Osteoblast (primary cell): ENCODE data around the gene GCNT2. TPM values are rescaled to one million over a fixed set of nuclear protein-coding genes. Genes with fewer than 3 reads are reported as not detected.

Experiments
- DNase-seq: peaks from one replicate; pipeline ENCODE4 v3.0.0; 2011; ENCODE audit warnings: low spot score, mixed read lengths; ENCODE audit not compliant: insufficient read length; ENCODE audit errors: missing footprints
- H2AFZ ChIP-seq: 2 replicates; pipeline ENCODE4 v1.6.0; 2011; ENCODE audit warnings: mild to moderate bottlenecking, low read length
- H3K27ac ChIP-seq: 2 replicates; pipeline ENCODE4 v1.5.1; 2011; ENCODE audit warnings: mild to moderate bottlenecking, low read depth, low read length, moderate library complexity
- H3K27me3 ChIP-seq: 2 replicates; pipeline ENCODE4 v1.6.0; 2012; ENCODE audit warnings: mild to moderate bottlenecking, control low read depth, inconsistent platforms, low read length, moderate library complexity; ENCODE audit not compliant: insufficient read depth
- H3K36me3 ChIP-seq: 2 replicates; pipeline ENCODE4 v1.5.1; 2011; ENCODE audit warnings: mild to moderate bottlenecking, low read length, control low read depth, moderate library complexity; ENCODE audit not compliant: insufficient read depth
- H3K4me1 ChIP-seq: 2 replicates; pipeline ENCODE4 v1.5.1; 2011; ENCODE audit warnings: mild to moderate bottlenecking, low read length, control low read depth, moderate library complexity; ENCODE audit not compliant: insufficient read depth
- H3K4me2 ChIP-seq: 2 replicates; pipeline ENCODE4 v1.6.0; 2011; ENCODE audit warnings: mild to moderate bottlenecking, low read length; ENCODE audit not compliant: insufficient read depth
- H3K4me3 ChIP-seq: fragments of 200-600 bp; sonication (generic); 3 replicates; pipeline ENCODE4 v1.5.1; 2012; ENCODE audit warnings: mild to moderate bottlenecking, low read length, inconsistent platforms; ENCODE audit not compliant: insufficient read depth
- H3K79me2 ChIP-seq: 2 replicates; pipeline ENCODE4 v1.6.0; 2012; ENCODE audit warnings: mild to moderate bottlenecking, low read length, control low read depth, inconsistent platforms; ENCODE audit not compliant: insufficient read depth
- H3K9me3 ChIP-seq: 2 replicates; pipeline ENCODE4 v1.5.1; 2011; ENCODE audit warnings: low read depth, low read length, control low read depth
- H4K20me1 ChIP-seq: 2 replicates; pipeline ENCODE4 v1.6.0; 2012; ENCODE audit warnings: mild to moderate bottlenecking, low read length, control low read depth; ENCODE audit not compliant: insufficient read depth
- CTCF ChIP-seq: IDR thresholded peaks from 2 replicates; pipeline ENCODE4 v1.5.1; 2011; ENCODE audit warnings: mild to moderate bottlenecking, low read depth, low read length, moderate library complexity; ENCODE audit errors: extremely low read depth
- total RNA-seq: library from RNA; depleted of rRNA; stranded (reverse); fragments of >200 nt; gene quantifications from 2 replicates; pipeline ENCODE4 v1.2.3, GENCODE V29; 2012

GCNT2 gene
- total RNA-seq, 1 donor = 0.72 TPM

- DNase-seq = no peak
- H3K4me3 ChIP-seq = no peak overlapping the region
- H3K4me2 ChIP-seq = no peak overlapping the region
Observed at GRCh38 chr6:10626154-10626741, 105.1 kb downstream of the GCNT2 start.

GRCh38 chr6:10627800-10628199 is 106.6 kb downstream of the GCNT2 start:
- Histone ChIP-seq H3K27me3 (no peaks in the 10 kb centered on the region), H2AFZ (no peak overlapping the region), H3K4me1 (no peaks in the 10 kb centered on the region), H3K4me3 (no peak overlapping the region), H4K20me1 (no peaks in the 10 kb centered on the region), H3K27ac (no peak overlapping the region), H3K79me2 (no peaks in the 10 kb centered on the region), H3K9me3 (no peaks in the 10 kb centered on the region), H3K4me2 (no peak overlapping the region), H3K36me3 (no peaks in the 10 kb centered on the region)
- no peak for DNase-seq
- no peak for TF ChIP-seq CTCF

More at GRCh38 chr6:10626154-10626741, 105.1 kb downstream of the GCNT2 start:
- no peaks in the 10 kb centered on the region for H4K20me1 ChIP-seq
- no peak overlapping the region for H3K27ac ChIP-seq
- H3K27me3 ChIP-seq = no peaks in the 10 kb centered on the region
- no peaks in the 10 kb centered on the region for H3K4me1 ChIP-seq
- H2AFZ ChIP-seq = no peak overlapping the region
- no peaks in the 10 kb centered on the region for H3K36me3 ChIP-seq
- no peaks in the 10 kb centered on the region for H3K79me2 ChIP-seq
- TF ChIP-seq CTCF = no peak
- no peaks in the 10 kb centered on the region for H3K9me3 ChIP-seq

- Histone ChIP-seq H3K4me2 (no peak overlapping the region), H2AFZ (no peak overlapping the region), H3K9me3 (no peaks in the 10 kb centered on the region), H3K4me1 (peaks cover 5% of the 10 kb centered on the region), H3K79me2 (no peaks in the 10 kb centered on the region), H3K36me3 (no peaks in the 10 kb centered on the region), H4K20me1 (no peaks in the 10 kb centered on the region), H3K4me3 (no peak overlapping the region), H3K27ac (no peak overlapping the region), H3K27me3 (no peaks in the 10 kb centered on the region)
- no peak for TF ChIP-seq CTCF
- DNase-seq = no peak
Observed at GRCh38 chr6:10630178-10630577, 109.0 kb downstream of the GCNT2 start.

GRCh38 chr6:10633216-10633615 is 112.1 kb downstream of the GCNT2 start:
- Histone ChIP-seq H3K36me3 (no peaks in the 10 kb centered on the region), H3K27me3 (no peaks in the 10 kb centered on the region), H3K4me2 (no peak overlapping the region), H3K79me2 (no peaks in the 10 kb centered on the region), H3K9me3 (no peaks in the 10 kb centered on the region), H2AFZ (no peak overlapping the region), H3K4me3 (no peak overlapping the region), H3K4me1 (peaks cover 5% of the 10 kb centered on the region), H4K20me1 (no peaks in the 10 kb centered on the region), H3K27ac (no peak overlapping the region)
- no peak for DNase-seq
- TF ChIP-seq CTCF = no peak
